Thyroid gland (tissue), 4 donors: ENCODE measurements around the gene ALPK1.

Experiments
- POLR2A ChIP-seq, 2 donors: fragments of 450-650 bp; IDR thresholded peaks; one replicate each; pipeline ENCODE4 v1.6.1; 2017; ENCODE audit warnings: antibody characterized with exemption in 2 of 2, mild to moderate bottlenecking in 2 of 2, moderate library complexity in 1 of 2
- TF ChIP-seq, protein P1 (sequence below), 6 experiments: fragments of 200-600 bp in 3 of 6; fragments of 450-650 bp in 3 of 6; sonication (generic) in 3 of 6; IDR thresholded peaks; one replicate each; pipeline ENCODE4 v1.5.1; 2016 to 2019; ENCODE audit warnings: antibody characterized with exemption in 6 of 6, mild to moderate bottlenecking in 2 of 6, inconsistent platforms in 1 of 6, moderate library complexity in 1 of 6

DNA sequence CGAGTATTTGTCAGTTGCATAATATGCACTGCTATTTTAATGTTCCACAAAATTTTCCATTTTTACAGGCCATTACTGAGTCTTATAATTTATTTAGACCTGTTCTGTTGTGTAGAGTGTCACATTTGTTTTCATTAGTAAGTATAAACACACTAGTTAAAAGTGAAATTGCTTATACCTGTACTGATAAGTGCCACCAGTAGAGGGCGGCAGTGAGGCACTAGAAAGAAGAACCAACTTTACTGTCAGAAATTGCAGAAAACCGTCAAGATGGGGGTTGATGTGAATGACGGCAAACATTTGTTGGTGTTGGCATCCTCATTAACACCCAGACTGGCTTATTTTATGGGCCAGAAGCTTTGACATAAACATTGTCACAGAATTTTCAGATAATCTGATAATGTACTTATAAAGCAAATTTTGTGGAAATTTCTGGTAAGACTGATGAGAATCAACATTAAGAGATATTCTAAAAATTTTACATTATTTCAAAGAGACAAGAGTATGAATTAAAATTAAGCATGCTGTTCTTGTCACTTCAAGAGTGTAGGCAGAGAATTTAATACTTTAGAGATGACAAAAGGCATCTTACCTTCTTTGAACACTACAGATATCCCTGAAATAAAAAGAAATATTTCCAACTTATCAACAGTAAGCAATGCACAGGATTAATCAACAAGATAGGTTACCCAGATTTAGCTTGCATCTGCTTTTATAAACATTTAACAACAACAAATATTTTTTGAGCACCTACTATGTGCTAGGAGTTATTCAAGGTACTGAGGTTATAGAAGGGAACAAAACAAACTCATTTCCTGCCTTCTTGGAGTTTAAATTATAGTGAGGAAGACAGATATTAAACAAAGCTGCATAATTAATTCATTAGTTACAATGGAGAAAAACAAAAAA, 24.9 kb downstream of the ALPK1 start:
- no peak for TF ChIP-seq POLR2A (IDR thresholded peaks at IDR 0.05)
- TF ChIP-seq, protein P1, sequence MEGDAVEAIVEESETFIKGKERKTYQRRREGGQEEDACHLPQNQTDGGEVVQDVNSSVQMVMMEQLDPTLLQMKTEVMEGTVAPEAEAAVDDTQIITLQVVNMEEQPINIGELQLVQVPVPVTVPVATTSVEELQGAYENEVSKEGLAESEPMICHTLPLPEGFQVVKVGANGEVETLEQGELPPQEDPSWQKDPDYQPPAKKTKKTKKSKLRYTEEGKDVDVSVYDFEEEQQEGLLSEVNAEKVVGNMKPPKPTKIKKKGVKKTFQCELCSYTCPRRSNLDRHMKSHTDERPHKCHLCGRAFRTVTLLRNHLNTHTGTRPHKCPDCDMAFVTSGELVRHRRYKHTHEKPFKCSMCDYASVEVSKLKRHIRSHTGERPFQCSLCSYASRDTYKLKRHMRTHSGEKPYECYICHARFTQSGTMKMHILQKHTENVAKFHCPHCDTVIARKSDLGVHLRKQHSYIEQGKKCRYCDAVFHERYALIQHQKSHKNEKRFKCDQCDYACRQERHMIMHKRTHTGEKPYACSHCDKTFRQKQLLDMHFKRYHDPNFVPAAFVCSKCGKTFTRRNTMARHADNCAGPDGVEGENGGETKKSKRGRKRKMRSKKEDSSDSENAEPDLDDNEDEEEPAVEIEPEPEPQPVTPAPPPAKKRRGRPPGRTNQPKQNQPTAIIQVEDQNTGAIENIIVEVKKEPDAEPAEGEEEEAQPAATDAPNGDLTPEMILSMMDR (IDR thresholded peaks at IDR 0.05), result peak; percentile 59 to 91 (median 76)
